Measurements from ENCODE around the gene LINGO3.
"Not testable (repeated sequence)": the region's sequence is repeated elsewhere in the genome, so short reads cannot be mapped to it uniquely, and the experiment has no call there.

LINGO3 gene

GRCh38 chr19:2282062-2282861 lies 25.7 kb downstream of the LINGO3 start, which contains the start of gene PEAK3:
Gene PEAK3 (minus strand): TSS chr19:2282175. CDS start chr19:2280931, 1,244 bp downstream.
- H3K9me3 ChIP-seq (ENCODE audit: control insufficient read depth, low read length) = no peaks in the 10 kb centered on the region
- H3K9ac ChIP-seq (ENCODE audit: low read length) = peak within 1 kb of the TSS; percentile 46
- peaks cover 8% of the 10 kb centered on the region for H3K4me1 ChIP-seq (ENCODE audit: control insufficient read depth, insufficient read depth, low read length)
- H3K36me3 ChIP-seq (ENCODE audit: control insufficient read depth, insufficient read depth, low read length, severe bottlenecking) = no peaks in the 10 kb centered on the region
- no peaks in the 10 kb centered on the region for H3K27me3 ChIP-seq (replicated peaks; ENCODE audit: control insufficient read depth, insufficient read depth, low read length)
- peak within 1 kb of the TSS; percentile 41 for H3K4me3 ChIP-seq (ENCODE audit: low read length)
- peak; percentile 59 for DNase-seq (ENCODE audit: low read depth)

- H3K4me3 ChIP-seq (ENCODE audit: low read length) = peak overlapping the region; percentile 41
- DNase-seq (ENCODE audit: low read depth) = not testable (repeated sequence)
Measured at GRCh38 chr19:2281265-2282061, 26.5 kb downstream of the LINGO3 start.

GRCh38 chr19:2280633-2281264 lies 27.2 kb downstream of the LINGO3 start:
- DNase-seq (ENCODE audit: low read depth) = no peak
- Histone ChIP-seq H3K9ac (ENCODE audit: low read length) (no peak overlapping the region), H3K4me1 (ENCODE audit: control insufficient read depth, insufficient read depth, low read length) (peaks cover 8% of the 10 kb centered on the region), H3K4me3 (ENCODE audit: low read length) (no peak overlapping the region), H3K36me3 (ENCODE audit: control insufficient read depth, insufficient read depth, low read length, severe bottlenecking) (no peaks in the 10 kb centered on the region), H3K27me3 (replicated peaks; ENCODE audit: control insufficient read depth, insufficient read depth, low read length) (no peaks in the 10 kb centered on the region), H3K9me3 (ENCODE audit: control insufficient read depth, low read length) (no peaks in the 10 kb centered on the region)

More at GRCh38 chr19:2281265-2282061, 26.5 kb downstream of the LINGO3 start:
- H3K4me1 ChIP-seq (ENCODE audit: control insufficient read depth, insufficient read depth, low read length); H3K9me3 ChIP-seq (ENCODE audit: control insufficient read depth, low read length); H3K36me3 ChIP-seq (ENCODE audit: control insufficient read depth, insufficient read depth, low read length, severe bottlenecking); H3K27me3 ChIP-seq (replicated peaks; ENCODE audit: control insufficient read depth, insufficient read depth, low read length): not testable (repeated sequence)
- peak overlapping the region; percentile 46 for H3K9ac ChIP-seq (ENCODE audit: low read length)

GRCh38 chr19:2278459-2279158 lies 29.3 kb downstream of the LINGO3 start:
- H3K4me3 ChIP-seq (ENCODE audit: low read length) = no peak overlapping the region
- peaks cover 9% of the 10 kb centered on the region for H3K36me3 ChIP-seq (ENCODE audit: control insufficient read depth, insufficient read depth, low read length, severe bottlenecking)
- H3K9ac ChIP-seq (ENCODE audit: low read length) = no peak overlapping the region
- no peaks in the 10 kb centered on the region for H3K9me3 ChIP-seq (ENCODE audit: control insufficient read depth, low read length)
- H3K4me1 ChIP-seq (ENCODE audit: control insufficient read depth, insufficient read depth, low read length) = peaks cover 24% of the 10 kb centered on the region
- no peak for DNase-seq (ENCODE audit: low read depth)
- H3K27me3 ChIP-seq (replicated peaks; ENCODE audit: control insufficient read depth, insufficient read depth, low read length) = no peaks in the 10 kb centered on the region

GRCh38 chr19:2277138-2277537 lies 30.8 kb downstream of the LINGO3 start:
- H3K9ac ChIP-seq (ENCODE audit: low read length) = no peak overlapping the region
- DNase-seq (ENCODE audit: low read depth) = no peak
- no peaks in the 10 kb centered on the region for H3K9me3 ChIP-seq (ENCODE audit: control insufficient read depth, low read length)
- H3K27me3 ChIP-seq (replicated peaks; ENCODE audit: control insufficient read depth, insufficient read depth, low read length) = no peaks in the 10 kb centered on the region
- no peak overlapping the region for H3K4me3 ChIP-seq (ENCODE audit: low read length)
- H3K4me1 ChIP-seq (ENCODE audit: control insufficient read depth, insufficient read depth, low read length) = peaks cover 34% of the 10 kb centered on the region
- H3K36me3 ChIP-seq (ENCODE audit: control insufficient read depth, insufficient read depth, low read length, severe bottlenecking) = peaks cover 17% of the 10 kb centered on the region

GRCh38 chr19:2276429-2276986 lies 31.4 kb downstream of the LINGO3 start:
- Histone ChIP-seq H3K36me3 (ENCODE audit: control insufficient read depth, insufficient read depth, low read length, severe bottlenecking) (peaks cover 21% of the 10 kb centered on the region), H3K9ac (ENCODE audit: low read length) (no peak overlapping the region), H3K4me3 (ENCODE audit: low read length) (no peak overlapping the region), H3K4me1 (ENCODE audit: control insufficient read depth, insufficient read depth, low read length) (peaks cover 33% of the 10 kb centered on the region), H3K27me3 (replicated peaks; ENCODE audit: control insufficient read depth, insufficient read depth, low read length) (no peaks in the 10 kb centered on the region), H3K9me3 (ENCODE audit: control insufficient read depth, low read length) (no peaks in the 10 kb centered on the region)
- no peak for DNase-seq (ENCODE audit: low read depth)

- Histone ChIP-seq H3K27me3 (replicated peaks; ENCODE audit: control insufficient read depth, insufficient read depth, low read length) (no peaks in the 10 kb centered on the region), H3K9me3 (ENCODE audit: control insufficient read depth, low read length) (no peaks in the 10 kb centered on the region), H3K36me3 (ENCODE audit: control insufficient read depth, insufficient read depth, low read length, severe bottlenecking) (peaks cover 24% of the 10 kb centered on the region), H3K9ac (ENCODE audit: low read length) (peak overlapping the region; percentile 43), H3K4me3 (ENCODE audit: low read length) (peak overlapping the region; percentile 32), H3K4me1 (ENCODE audit: control insufficient read depth, insufficient read depth, low read length) (peaks cover 34% of the 10 kb centered on the region)
- no peak for DNase-seq (ENCODE audit: low read depth)
Measured at GRCh38 chr19:2275588-2276428, 32.1 kb downstream of the LINGO3 start.

- H3K4me1 ChIP-seq (ENCODE audit: control insufficient read depth, insufficient read depth, low read length) = peaks cover 34% of the 10 kb centered on the region
- peak; percentile 78 for DNase-seq (ENCODE audit: low read depth)
- peaks cover 24% of the 10 kb centered on the region for H3K36me3 ChIP-seq (ENCODE audit: control insufficient read depth, insufficient read depth, low read length, severe bottlenecking)
Measured at GRCh38 chr19:2274931-2275535, 32.9 kb downstream of the LINGO3 start.

GRCh38 chr19:2274185-2274711 lies 33.7 kb downstream of the LINGO3 start:
- no peaks in the 10 kb centered on the region for H3K27me3 ChIP-seq (replicated peaks; ENCODE audit: control insufficient read depth, insufficient read depth, low read length)
- peaks cover 34% of the 10 kb centered on the region for H3K4me1 ChIP-seq (ENCODE audit: control insufficient read depth, insufficient read depth, low read length)
- H3K9ac ChIP-seq (ENCODE audit: low read length) = peak overlapping the region; percentile 99
- peak overlapping the region; percentile 91 for H3K4me3 ChIP-seq (ENCODE audit: low read length)
- H3K9me3 ChIP-seq (ENCODE audit: control insufficient read depth, low read length) = no peaks in the 10 kb centered on the region
- DNase-seq (ENCODE audit: low read depth) = no peak
- peaks cover 24% of the 10 kb centered on the region for H3K36me3 ChIP-seq (ENCODE audit: control insufficient read depth, insufficient read depth, low read length, severe bottlenecking)

More at GRCh38 chr19:2274931-2275535, 32.9 kb downstream of the LINGO3 start:
- Histone ChIP-seq H3K4me3 (ENCODE audit: low read length) (peak overlapping the region; percentile 32), H3K27me3 (replicated peaks; ENCODE audit: control insufficient read depth, insufficient read depth, low read length) (no peaks in the 10 kb centered on the region), H3K9me3 (ENCODE audit: control insufficient read depth, low read length) (no peaks in the 10 kb centered on the region), H3K9ac (ENCODE audit: low read length) (peak overlapping the region; percentile 43)
